ENCODE measurements around the gene ADAMTSL3.
"Not testable (repeated sequence)": the region's sequence is repeated elsewhere in the genome, so short reads cannot be mapped to it uniquely, and the experiment has no call there.

The ADAMTSL3 gene

DNA sequence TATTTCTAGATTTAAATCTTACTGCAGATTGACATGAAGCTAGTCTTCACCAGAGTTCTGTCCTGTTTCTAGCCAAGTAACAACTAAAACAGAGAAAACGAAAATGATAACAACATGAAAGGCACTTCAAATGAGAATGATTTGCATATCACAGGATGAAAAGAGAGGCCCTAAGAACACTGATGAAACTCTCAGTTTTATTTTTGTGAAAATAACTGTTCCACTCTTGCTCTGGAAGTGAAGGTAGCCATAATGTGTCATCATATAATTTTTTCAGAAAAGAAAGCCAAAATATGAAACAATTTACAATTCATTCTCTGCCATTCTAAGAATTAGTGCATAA is 274.4 kb downstream of the ADAMTSL3 start:
- DNase-seq = no peak

DNA sequence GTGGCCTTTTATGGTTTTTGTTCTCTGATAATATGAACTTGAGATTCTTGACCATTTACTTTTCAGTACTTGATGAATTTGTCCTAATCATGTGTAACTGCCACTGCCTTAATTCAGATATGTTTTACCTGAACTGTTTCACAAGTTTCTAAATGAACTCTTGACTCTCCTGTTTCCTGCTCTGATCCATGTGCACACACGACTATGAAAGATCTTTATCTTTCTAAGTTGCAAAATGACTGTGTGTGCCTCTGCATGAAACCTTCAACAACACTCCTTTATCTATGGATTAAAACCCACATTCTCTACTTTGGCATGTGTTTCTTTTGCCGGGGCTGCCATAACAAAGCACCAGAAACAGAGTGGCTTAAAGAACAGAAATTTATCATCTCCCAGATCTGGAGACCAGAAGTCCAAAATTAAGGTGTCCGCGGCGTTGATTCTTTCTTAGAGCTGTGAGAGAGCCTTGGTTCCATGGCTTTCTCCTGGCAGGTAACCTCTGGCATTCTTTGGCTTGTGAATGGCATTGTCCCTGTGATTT is 275.0 kb downstream of the ADAMTSL3 start:
- DNase-seq = no peak

DNA sequence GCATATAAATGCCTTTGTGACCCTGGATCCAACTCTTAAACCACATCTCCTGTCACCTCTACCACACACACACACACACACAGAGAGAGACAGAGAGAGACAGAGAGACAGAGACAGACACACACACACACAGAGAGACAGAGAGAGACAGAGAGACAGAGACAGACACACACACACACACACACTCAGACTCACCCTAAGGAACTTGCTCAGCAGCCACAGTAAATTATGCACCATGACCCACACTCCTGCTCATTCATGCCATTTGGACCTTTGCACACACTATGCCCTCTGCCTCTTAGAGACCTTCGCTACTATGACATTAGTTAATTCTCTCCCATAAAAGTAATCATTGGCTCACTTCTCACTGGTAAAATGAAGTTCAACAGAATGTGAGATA is 275.7 kb downstream of the ADAMTSL3 start:
- no peak for DNase-seq

DNA sequence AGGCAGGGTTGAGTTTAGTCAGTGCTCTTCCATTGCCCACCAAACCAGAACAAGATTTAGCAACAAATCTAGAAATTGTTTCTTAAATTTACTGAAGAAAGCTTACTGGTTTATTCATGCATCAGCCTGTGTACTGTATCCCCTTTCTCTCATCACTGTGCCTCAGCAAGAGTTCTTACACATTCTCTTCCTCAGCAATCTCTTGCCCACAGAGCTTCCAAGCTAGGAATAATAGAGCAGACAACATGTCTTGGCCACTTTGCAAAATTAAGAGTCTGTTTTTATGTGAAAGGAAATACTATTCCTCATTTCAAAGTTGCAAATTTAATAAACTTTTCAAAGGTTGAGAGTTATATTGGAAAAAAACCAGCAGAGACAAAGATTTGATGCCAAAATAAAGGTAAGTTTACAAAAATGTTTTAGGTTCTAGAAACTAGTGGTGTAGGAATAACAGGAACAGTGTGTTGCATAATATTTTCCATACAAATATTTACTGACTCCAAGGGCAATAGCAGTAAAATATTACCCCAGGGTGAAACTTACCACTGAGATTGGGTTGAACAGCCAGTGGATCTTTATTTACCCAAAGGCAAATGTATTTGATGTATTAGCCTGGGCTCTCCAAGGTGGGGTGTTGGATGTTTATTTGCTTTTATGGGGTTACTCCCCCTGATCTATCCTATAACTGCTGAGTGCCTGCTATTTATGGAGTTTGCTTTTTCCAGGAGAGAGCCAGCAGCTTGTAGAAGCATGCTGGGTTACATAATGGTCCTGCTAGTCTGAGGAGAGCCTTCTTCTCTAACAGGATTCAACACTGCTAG is 276.7 kb downstream of the ADAMTSL3 start:
- DNase-seq = no peak

DNA sequence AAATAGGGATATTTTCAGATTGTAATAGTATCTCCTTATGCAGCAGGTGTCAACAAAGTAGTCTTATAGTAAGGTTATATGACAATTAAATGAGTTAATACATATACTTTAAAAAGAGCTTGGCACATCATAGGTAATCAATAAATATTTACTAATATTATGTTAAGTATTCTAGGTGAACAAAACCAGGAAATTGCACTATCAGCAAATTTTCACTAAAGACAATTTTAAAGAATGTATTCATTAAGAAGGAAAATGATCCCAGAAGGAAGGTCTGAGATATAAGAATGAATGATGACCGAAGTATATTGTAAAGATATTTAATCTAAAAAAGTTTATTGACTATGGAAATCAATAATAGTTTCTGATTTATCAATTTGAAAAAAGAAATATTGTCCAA is 281.9 kb downstream of the ADAMTSL3 start:
- no peak for DNase-seq

DNA sequence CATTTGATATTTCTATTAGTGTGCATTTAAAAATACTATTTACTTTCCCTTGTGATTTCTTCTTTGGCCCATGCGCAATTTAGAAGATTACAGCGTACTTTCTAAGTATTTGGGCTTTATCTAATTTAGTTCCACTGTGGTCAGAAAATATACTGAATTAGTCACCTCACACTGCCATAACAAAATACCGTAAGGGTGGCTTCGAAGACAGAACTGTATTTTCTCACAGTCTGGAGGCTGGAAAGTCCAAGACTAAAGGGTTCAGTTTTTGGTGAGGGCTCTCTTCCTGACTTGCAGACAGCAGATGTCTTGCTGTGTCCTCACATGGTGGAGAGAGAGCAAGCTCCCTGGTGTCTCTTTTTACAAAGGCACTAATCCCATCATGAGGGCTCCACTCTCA is 286.2 kb downstream of the ADAMTSL3 start:
- DNase-seq = no peak

DNA sequence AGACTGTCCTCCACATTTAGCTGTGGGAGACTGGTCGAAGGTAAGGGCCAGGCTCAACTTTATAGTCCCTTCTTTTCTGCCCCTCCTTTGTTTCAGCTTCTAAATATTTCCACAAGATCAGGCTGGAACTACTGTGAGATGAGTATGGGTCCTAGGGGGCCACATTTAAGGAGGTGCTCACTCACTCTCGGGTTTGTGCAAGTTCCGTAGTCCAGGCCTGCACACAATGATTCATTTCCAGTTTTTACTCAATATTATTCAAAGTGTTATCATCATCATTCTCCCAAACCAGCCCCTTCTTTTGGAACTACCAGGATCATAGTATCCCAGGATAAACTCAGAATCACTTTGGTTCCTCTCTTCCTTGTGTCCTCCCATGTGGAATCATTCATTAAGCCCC is 289.1 kb downstream of the ADAMTSL3 start:
- DNase-seq = no peak

DNA sequence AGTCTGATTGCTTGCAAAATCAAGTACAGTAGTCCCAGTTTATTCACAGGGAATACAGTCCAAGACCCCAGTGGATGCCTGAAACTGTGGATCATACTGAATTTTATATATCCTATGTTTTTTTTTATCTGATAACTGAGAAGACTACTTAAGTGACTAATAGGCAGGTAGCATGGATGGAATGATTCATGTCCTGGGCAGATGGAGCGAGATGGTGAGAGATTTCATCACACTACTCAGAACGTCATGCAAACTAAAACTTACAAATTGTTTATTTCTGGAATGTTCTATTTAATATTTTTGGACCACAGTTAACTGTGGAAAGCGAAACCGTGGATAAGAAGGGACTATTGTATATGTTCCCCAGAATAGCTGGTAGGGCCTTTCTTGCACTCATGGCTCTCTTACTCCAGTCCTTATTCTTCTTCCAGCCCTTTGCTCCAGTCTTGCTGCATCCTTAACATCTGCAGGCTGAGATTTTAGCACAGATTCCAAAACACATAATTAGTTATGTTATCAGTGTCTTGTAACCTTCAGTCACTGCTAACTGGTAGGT is 290.0 kb downstream of the ADAMTSL3 start:
- no peak for DNase-seq

DNA sequence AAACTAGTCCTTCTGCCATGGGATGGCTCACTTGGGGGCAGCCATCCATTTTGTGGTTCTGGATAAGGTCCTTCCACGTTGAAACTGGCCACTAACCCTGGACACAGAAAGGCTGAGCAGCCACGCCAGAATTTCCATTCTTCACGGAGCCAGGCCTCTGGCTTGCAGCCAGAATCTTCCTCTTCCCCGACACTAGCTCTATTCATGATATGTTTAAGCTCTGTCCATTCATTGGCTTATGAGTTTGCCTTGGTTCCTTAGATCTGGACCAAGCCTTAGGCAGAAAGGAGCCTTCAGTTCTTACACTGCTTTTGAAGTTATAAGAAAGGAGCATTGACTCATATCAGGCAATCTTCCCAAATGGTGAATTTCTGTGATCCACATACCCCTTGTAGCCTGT is 293.2 kb downstream of the ADAMTSL3 start:
- DNase-seq = no peak

DNA sequence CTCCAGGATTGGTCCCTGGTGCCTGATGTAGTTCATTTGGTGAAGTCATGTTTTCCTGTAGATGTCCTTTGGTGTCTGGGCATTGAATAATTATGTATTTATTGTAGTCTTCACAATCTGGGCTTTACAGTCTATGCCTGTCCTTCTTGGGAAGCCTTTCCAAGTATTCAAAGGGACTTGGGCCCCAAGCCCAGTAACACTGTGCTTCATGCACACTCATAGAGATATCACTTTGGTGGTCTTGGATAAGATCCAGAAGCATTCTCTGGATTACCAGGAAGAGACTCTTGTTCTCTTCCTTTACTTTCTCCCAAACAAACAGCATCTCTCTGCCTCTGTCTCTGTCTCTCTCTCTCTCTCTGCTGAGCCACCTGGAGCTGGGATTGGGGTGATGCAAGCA is 300.6 kb downstream of the ADAMTSL3 start:
- DNase-seq = no peak

DNA sequence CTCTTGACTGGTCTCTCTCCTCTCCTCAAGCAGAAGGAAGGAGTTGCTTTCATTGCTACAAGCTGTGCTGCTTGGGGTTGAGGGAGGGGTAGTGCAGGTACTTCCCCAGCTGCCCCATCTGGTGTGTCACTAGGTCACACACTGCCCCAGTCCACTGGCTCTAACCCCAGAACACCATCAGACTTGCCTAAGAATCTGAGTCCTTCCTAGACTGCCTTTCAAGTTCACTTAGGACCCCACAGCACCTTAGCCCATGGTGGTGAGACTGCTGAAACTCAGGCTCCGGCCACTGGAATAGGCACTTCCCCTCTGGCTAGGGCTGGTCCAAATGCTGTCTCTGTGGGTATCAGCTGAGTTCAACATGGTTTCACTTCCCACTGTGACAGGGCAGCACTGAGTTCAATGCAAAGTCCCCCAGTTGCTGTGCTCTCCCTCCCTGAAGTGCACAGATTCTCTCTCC is 301.9 kb downstream of the ADAMTSL3 start:
- DNase-seq = no peak

DNA sequence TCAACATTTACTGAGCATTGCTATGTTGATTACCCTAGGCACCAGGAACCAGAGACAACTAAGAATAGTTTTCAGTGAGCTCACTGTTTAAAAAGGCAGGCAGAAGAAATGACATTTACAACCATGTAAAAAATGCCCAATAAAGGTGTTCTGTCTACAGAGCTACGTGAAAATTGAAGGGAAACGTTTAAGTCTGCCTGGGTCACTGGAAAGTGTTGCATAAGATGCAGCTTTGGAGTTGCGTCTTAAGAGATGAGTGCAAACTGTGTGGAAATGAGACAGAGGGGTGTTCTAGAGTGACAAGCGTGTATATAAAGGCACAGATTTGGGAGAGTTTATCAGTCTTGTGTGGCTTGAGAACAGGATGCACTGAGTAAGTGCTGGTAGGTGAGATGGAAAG is 303.0 kb downstream of the ADAMTSL3 start:
- DNase-seq = no peak

DNA sequence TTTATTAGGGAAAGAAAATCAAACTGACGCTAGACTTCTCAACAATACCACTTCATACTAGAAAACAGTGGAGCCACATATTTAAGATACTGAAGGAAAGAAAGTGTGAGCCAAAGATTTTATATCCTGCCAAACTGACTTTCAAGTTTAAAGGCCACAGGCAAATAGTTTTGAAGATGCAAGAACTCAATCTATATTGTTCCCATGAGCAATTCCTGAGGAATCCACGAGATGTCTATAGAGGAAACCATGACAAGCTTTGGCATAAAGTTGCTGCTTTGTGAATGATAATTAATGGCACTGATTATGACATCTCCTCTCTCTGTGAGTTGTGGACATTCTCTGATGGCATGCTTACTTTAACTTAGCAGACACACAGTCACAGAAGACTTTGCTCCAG is 305.6 kb downstream of the ADAMTSL3 start:
- no peak for DNase-seq

DNA sequence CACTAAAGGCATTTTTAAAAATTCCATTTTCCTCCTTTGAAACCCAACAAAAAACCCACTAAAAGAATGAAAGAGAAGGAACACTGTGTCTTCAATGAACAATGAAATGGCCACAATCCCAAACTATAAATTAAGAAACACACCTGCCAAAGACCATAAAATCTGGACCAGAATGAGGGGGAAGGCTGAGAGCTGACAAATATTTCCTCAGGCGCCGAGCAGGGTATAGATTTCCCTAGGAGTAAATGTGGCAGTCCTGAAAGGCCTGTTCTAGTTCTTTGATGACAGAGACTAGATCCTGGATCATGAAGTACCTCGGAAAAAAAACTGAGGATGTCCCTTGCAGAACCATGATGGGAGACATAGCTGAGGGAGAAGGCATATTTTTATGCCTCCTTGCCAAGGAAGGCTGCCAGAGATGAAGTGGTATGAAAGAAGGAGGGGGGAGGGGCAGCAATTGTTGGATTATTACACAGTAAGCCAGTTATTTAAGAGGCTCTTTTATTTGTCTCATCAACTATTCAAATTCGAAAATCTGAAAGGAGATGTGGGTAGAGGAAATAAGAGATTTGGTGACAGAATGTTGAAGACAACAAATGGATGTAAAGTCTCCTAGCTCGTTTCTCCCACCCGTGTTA is 306.4 kb downstream of the ADAMTSL3 start:
- DNase-seq = no peak

DNA sequence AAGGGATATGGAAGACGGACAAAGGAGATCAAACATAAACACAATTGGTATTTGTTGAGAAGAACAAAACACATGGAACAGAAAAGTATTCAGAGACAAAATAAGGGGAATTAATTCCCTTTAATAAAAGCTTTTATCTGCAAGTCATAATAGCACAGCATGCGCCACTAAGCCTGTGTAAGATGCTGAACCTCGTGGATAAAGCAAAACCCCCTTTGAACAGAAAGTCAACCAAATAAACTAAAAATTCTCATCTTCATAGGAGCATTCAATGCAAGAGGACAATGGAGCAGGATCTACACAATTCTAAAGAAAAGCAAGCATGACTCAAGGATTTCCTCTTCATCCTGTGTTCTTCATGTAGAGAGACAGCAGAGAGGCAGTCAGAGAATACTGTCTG is 307.4 kb downstream of the ADAMTSL3 start:
- no peak for DNase-seq

DNA sequence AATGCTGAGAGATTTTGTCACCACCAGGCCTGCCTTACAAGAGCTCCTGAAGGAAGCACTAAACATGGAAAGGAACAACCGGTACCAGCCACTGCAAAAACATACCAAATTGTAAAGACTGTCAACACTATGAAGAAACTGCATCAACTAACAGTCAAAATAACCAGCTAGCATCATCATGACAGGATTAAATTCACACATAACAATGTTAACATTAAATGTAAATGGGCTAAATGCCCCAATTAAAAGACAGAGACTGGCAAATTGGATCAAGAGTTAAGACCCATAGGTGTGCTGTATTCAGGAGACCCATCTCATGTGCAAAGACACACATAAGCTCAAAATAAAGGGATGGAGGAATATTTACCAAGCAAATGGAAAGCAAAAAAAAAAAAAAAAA is 311.0 kb downstream of the ADAMTSL3 start:
- DNase-seq = not testable (repeated sequence)

DNA sequence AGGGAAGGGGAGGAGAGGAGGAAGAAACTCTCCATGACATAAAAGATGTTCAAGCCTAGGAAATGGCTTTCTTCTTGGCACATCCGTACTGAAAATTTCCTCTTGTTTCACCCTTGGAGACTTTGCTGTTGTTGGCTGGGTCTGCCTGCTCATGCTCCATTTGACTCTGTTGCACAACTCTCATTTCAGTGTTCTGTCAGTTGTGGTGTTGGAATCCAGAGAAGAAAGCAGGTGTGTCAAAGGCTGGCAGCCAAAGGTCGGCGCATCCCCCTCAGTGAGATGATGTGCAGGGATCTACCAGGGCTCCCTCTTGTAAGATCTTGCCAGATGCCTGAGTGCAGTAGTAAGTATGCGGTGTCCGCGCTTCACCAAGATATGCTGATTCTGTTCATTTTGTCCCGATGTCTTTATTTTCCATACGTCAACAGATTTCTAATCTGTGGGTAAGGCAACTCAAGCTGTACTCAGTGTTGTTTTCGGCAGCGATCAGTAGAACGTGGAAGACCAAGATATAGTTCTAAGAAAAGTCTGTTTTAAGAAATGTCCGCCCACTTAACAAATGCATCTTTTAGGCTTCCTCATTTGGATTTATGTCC is 316.5 kb downstream of the ADAMTSL3 start:
- no peak for DNase-seq

DNA sequence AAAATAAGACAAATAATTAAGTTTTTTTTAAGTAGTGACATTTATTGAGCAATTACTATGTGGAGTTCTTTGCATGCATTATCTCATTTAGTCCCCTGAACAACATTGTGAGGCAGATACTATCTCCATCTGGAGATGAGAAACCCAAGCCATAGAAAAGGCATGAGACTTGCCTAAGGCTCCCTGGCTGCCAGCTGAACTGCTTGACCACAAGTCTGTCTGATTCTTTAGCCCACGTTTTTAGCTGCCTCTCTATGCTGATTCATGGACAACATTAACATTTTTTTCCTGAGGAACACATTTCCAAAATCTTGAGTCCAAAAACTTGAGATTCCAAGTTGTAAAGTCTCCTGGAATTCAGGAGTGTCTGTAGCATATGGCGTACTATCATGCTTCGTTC is 318.1 kb downstream of the ADAMTSL3 start:
- no peak for DNase-seq

DNA sequence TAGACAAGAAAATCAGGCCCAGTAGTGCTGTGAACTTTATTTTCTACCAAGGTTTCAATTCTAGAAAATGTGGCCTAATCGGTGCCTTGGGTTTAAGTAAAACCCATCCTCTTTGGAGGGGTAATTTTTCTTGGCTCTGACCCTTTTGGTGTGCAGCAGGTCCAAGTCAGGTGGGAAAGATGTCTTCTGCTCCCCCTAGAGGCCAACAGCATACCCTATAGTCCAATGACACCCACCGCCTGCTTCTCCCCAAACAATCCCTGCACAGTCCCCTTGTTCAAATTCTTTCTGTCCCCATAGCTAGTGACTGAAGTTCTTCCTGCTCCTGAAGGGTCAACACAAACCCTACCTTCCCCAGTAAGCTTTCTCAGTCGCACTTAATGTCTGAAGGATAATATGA is 319.9 kb downstream of the ADAMTSL3 start:
- no peak for DNase-seq

DNA sequence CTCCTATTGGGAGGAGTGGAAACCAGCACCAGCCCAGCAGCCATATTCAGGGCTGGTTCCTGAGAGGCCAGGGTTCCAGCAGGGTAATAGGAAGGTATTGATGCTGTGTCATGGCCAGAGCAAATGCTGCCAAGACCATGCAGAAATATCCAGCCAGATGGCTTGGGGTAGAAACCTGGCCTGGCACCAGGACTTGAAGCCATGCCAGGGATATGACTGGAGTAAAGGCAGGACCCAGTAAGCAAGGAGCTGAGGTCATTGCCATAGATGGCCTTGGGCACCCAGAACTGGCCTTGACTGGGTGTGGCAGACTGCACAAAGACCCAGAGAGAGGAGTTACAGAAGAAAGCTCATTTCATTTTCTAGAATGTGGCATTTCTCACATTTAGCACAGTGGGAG is 324.1 kb downstream of the ADAMTSL3 start:
- DNase-seq = no peak

DNA sequence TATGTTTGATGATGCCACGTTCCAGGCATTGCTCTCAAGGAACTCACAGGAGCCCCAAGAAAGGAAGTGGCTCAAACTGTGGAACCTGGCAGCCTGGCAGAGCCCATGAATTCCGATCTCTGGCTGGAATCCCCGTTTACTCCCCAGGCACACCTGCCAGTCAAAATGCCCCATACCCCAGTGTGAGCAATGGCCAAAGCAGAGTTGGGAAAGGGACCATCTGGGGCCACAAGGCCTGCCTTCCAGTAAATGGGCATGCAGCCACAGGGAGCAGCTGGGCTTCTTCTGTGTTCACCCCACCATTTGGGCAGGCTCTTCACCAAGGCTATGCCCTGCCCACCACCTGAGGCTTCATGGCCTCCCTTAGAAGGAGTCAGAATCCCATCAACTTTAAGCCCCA is 324.7 kb downstream of the ADAMTSL3 start:
- no peak for DNase-seq

DNA sequence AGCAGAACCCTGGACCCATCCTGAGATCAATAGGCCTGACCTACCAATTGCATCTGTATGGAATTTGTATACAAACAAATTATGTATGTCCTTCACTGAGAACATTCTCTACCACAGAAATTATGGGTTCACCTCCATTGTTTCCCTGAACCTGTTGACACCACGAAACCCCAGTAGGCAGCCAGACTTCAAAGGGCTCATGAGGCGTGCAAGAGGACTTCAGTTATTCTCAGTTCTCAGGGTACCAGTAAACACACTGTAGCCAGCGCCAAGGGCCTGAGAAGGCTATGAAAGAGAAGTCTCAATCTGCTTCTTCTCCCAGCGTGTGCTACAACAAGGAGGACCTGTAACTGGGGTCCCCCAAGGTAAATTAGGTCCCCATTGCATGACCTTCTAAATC is 326.7 kb downstream of the ADAMTSL3 start:
- no peak for DNase-seq

DNA sequence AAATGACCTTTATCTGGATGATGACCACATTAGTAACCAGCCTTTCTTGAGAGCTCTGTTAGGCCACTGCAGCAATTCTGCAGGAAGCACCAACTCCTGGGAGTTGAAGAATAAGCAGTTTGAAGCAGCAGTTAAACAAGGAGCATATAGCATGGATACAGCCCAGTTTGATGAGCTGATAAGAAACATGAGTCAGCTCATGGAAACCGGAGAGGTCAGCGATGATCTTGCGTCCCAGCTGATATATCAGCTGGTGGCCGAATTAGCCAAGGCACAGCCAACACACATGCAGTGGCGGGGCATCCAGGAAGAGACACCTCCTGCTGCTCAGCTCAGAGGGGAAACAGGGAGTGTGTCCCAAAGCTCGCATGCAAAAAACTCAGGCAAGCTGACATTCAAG is 328.8 kb downstream of the ADAMTSL3 start:
- DNase-seq = no peak

Data from NCI-H1092 treated with DMSO at 0.1 percent for 48 hours (cell line).